SK-N-SH (cell line): ENCODE results near the gene OBSCN.

Source experiments
- GABPA ChIP-seq: IDR thresholded peaks from 2 replicates; pipeline ENCODE4 v1.4.0; 2012; ENCODE audit warnings: low read depth, mild to moderate bottlenecking
- RCOR1 ChIP-seq: fragments of 150-350 bp; IDR thresholded peaks from 2 replicates; pipeline ENCODE4 v1.6.1; 2017; ENCODE audit warnings: antibody characterized with exemption, low read length
- TF ChIP-seq, protein P1 (sequence below): fragments of 200-600 bp; sonication (generic); IDR thresholded peaks from 2 replicates; pipeline ENCODE4 v1.6.1; 2017; ENCODE audit warnings: antibody characterized with exemption, mild to moderate bottlenecking, moderate library complexity

DNA sequence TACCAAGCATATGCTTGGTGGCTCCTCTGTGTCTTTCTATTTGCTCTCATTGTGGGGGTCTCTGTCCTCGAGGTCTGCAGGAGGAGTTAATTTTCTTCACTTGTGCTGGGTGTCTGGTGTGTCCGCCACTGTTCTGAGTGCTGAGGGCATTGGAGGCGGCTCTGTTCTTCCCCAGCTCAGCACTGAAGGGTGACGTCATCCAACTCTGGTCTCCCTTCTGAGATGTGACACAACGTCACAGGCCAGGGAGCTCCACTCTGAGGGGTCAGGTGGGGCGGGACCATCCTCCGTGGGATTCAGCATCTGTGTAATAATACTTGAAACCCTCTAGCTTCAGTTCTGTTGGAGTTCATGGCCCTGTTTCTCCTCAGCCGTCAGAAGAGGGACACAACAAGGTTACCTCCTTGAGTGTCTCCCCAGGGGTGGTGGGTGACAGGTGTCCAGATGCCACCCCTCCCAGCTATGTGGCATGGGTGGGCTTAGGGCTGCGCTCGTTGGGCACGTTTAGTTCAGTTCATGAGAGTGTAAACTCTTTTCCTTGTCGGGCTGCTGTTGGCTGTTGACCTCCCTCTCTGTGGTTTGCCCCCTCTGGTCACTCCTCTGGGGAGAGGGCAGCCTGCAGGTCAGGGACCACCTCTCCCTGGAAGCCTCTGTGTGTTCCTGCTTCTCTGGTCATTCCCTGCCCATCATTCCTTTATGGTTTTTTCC lies 39.1 kb upstream of the OBSCN start:
- TF ChIP-seq RCOR1 (no peak), GABPA (no peak)
- TF ChIP-seq, protein P1, sequence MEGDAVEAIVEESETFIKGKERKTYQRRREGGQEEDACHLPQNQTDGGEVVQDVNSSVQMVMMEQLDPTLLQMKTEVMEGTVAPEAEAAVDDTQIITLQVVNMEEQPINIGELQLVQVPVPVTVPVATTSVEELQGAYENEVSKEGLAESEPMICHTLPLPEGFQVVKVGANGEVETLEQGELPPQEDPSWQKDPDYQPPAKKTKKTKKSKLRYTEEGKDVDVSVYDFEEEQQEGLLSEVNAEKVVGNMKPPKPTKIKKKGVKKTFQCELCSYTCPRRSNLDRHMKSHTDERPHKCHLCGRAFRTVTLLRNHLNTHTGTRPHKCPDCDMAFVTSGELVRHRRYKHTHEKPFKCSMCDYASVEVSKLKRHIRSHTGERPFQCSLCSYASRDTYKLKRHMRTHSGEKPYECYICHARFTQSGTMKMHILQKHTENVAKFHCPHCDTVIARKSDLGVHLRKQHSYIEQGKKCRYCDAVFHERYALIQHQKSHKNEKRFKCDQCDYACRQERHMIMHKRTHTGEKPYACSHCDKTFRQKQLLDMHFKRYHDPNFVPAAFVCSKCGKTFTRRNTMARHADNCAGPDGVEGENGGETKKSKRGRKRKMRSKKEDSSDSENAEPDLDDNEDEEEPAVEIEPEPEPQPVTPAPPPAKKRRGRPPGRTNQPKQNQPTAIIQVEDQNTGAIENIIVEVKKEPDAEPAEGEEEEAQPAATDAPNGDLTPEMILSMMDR = no peak
